Activated CD4-positive, alpha-beta T cell treated with anti-CD3 and anti-CD28 coated beads, Interleukin-2, amount 10 ng/mL, durations not matched to agents 7 days and 5 days (primary cell): ENCODE data around the gene PHF13. TPM values are rescaled to one million over a fixed set of nuclear protein-coding genes. Genes with fewer than 3 reads are reported as not detected.
A peak's percentile ranks its signal among the peaks of the same experiment; 100 is the strongest.

Experiments used
- CTCF ChIA-PET: fragments of 350-600 bp; sonication (Branson Sonifier 250); formaldehyde crosslinking; loops from one replicate; lab custom pipeline; 2021; ENCODE audit warnings: antibody characterized with exemption; lab: Charles Lee
- POLR2A ChIA-PET: fragments of 350-600 bp; sonication (Branson Sonifier 250); formaldehyde crosslinking; loops from one replicate; lab custom pipeline; 2021; ENCODE audit warnings: antibody characterized with exemption; lab: Charles Lee
- DNase-seq: peaks from one replicate; pipeline ENCODE4 v3.0.0-alpha.2; 2020
- H3K27ac Mint-ChIP-seq: one replicate; pipeline ENCODE4 v1.8.0; 2021; ENCODE audit warnings: mild to moderate bottlenecking, moderate library complexity, mixed read lengths
- H3K27me3 Mint-ChIP-seq: one replicate; pipeline ENCODE4 v1.8.0; 2021; ENCODE audit warnings: mixed read lengths
- H3K36me3 Mint-ChIP-seq: one replicate; pipeline ENCODE4 v1.8.0; 2021; ENCODE audit warnings: low read depth, mixed read lengths
- H3K4me1 Mint-ChIP-seq: one replicate; pipeline ENCODE4 v1.8.0; 2021; ENCODE audit warnings: mixed read lengths
- H3K4me3 Mint-ChIP-seq: one replicate; pipeline ENCODE4 v1.8.0; 2021; ENCODE audit warnings: mild to moderate bottlenecking, moderate library complexity, mixed read lengths
- H3K9me3 Mint-ChIP-seq: one replicate; pipeline ENCODE4 v1.8.0; 2021; ENCODE audit warnings: mixed read lengths
- total RNA-seq, 2 experiments: library from RNA; stranded (reverse); gene quantifications; one replicate each; pipeline ENCODE4 v1.2.3, GENCODE V29; 2021

Gene PHF13
- total RNA-seq, 2 experiments from 2014 or later = 12.4 to 12.5 TPM

DNA sequence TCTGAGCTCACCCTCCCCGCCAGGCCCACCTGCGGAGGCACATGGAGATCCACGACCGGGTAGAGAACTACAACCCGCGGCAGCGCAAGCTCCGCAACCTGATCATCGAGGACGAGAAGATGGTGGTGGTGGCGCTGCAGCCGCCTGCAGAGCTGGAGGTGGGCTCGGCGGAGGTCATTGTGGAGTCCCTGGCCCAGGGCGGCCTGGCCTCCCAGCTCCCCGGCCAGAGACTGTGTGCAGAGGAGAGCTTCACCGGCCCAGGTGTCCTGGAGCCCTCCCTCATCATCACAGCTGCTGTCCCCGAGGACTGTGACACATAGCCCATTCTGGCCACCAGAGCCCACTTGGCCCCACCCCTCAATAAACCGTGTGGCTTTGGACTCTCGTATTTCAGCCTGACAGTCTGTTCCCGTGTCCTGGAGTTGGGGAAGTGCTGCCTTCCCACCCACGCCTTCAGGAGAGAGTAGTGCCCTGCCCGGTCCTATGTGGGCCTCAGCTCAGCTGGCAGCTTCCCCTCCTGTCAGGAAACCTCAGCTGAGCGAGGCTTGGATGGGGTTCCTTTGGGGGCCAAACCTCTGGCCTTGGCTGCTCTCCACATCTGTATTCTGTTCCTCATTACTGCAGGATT, 24.5 kb upstream of the PHF13 start:
- Mint-ChIP-seq H3K27ac (no peak overlapping the region), H3K36me3 (peaks cover 10% of the 10 kb centered on the region), H3K4me3 (no peak overlapping the region), H3K9me3 (no peaks in the 10 kb centered on the region), H3K27me3 (no peaks in the 10 kb centered on the region), H3K4me1 (peaks cover 31% of the 10 kb centered on the region)
- no peak for DNase-seq
- CTCF ChIA-PET = interaction anchor here (0.8 to 1.4 kb wide), 4 partner anchors 9 to 98 kb away, joined by 3 to 5 read pairs (median 4); partner anchors contain the start of gene NOL9
- POLR2A ChIA-PET = no interaction called here

DNA sequence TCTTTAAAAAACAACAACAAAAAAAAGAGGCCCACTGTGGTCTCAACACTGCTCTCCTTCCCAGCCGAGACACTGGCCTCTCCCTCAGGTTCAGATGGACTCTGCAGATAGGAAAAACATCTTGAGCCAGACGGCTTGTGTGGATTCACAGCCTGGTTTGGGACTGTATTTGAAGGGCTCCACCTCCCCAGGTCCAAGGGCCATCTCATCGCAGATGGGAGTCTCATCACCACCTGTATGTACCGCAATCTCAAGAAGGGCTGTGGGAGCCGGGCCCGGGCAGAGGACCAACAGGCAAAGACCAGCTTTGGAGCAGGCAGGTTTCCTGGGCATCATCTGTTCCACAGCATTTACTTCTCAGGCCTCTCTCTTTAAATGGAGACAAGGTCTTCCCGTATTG, 23.5 kb upstream of the PHF13 start:
- Mint-ChIP-seq H3K27me3 (no peaks in the 10 kb centered on the region), H3K36me3 (peaks cover 16% of the 10 kb centered on the region)

DNA sequence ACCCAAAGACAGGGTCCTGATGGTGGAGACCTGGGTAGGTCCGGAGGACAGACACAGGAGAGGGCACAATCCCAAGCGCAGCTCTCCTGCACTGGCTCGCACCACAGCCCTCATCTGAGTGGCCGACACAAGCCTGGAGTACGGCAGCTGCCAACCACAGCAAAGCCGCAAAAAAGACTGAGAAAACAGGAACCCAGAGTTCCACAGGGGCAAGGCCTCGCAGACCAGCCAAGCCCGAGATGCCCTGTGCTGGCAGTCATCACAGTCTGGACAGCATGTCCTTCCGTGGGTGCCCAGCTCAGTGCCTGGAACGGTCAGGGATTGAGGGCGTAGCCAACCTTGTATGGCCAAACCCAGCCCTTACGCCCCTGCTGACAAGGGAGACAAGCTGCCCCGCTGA, 22.3 kb upstream of the PHF13 start:
- no peak for DNase-seq
- H3K27ac Mint-ChIP-seq = peak overlapping the region; percentile 28
- H3K9me3 Mint-ChIP-seq = no peaks in the 10 kb centered on the region
- H3K36me3 Mint-ChIP-seq = peaks cover 27% of the 10 kb centered on the region
- POLR2A ChIA-PET = no interaction called here
- H3K4me3 Mint-ChIP-seq = no peak overlapping the region
- H3K4me1 Mint-ChIP-seq = peaks cover 33% of the 10 kb centered on the region
- no peaks in the 10 kb centered on the region for H3K27me3 Mint-ChIP-seq
- CTCF ChIA-PET = interaction anchor here (0.6 to 3.1 kb wide), 2 partner anchors 11 to 113 kb away, joined by 4 to 13 read pairs; partner anchors contain the start of gene KLHL21

More for the DNA sequence above, 23.5 kb upstream of the PHF13 start:
- Mint-ChIP-seq H3K27ac (no peak overlapping the region), H3K4me3 (no peak overlapping the region), H3K4me1 (peaks cover 32% of the 10 kb centered on the region), H3K9me3 (no peaks in the 10 kb centered on the region)
- CTCF ChIA-PET = interaction anchor here (0.8 to 0.9 kb wide), 2 partner anchors 8 to 99 kb away, joined by 3 to 4 read pairs; no protein-coding TSS in a partner anchor
- POLR2A ChIA-PET = no interaction called here
- no peak for DNase-seq

DNA sequence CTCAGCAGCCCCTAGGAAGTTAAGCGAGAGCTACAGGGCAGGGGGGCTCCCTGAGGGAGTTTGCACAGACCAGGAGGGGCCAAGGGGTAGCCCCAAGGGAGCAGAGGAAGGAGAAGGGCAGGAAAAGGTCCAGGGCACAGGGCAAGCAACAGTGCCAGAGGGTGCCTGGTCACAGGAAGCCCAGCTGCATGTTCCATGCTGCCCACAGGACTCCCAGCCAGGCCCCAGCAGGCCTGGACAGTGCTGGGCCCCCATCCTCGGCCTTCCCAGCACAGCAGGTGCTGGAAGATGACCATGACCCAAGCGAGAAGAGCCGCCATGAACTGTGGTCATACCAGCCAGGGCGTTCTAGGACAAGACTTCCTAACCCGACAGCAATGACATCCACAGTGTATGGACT, 21.9 kb upstream of the PHF13 start:
- POLR2A ChIA-PET = no interaction called here
- Mint-ChIP-seq H3K9me3 (no peaks in the 10 kb centered on the region), H3K36me3 (peaks cover 31% of the 10 kb centered on the region), H3K4me1 (peaks cover 36% of the 10 kb centered on the region), H3K27ac (peak overlapping the region; percentile 28), H3K4me3 (no peak overlapping the region), H3K27me3 (no peaks in the 10 kb centered on the region)
- CTCF ChIA-PET = interaction anchor here (0.6 to 3.1 kb wide), 3 partner anchors 10 to 278 kb away, joined by 3 to 13 read pairs (median 4); partner anchors contain the start of gene KLHL21
- no peak for DNase-seq

DNA sequence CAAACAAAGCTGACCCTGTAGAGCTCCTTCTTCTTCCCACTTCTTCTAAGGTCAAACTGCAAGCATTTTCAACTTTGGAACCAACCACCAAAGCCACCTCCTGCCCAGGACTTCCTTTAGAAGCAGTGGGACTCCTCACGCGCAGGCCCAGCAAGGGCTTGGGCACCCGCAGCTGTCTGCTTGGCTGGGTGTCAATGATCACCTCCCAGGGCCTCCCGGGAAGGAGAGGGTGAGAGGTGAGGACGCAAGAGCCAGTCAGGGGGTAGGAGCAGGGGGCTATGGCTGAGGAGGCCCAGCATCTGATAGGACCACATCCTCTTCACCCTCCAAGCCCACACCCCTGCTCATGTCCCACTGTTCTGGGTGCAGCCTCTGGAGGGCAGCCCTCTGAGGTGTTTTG, 21.1 kb upstream of the PHF13 start:
- H3K27me3 Mint-ChIP-seq = no peaks in the 10 kb centered on the region
- DNase-seq = no peak
- peaks cover 34% of the 10 kb centered on the region for H3K36me3 Mint-ChIP-seq
- H3K4me1 Mint-ChIP-seq = peaks cover 37% of the 10 kb centered on the region
- POLR2A ChIA-PET = no interaction called here
- CTCF ChIA-PET = interaction anchor here (0.6 to 3.1 kb wide), 2 partner anchors 9 to 126 kb away, joined by 3 to 13 read pairs; partner anchors contain the start of gene KLHL21
- H3K4me3 Mint-ChIP-seq = no peak overlapping the region
- H3K9me3 Mint-ChIP-seq = no peaks in the 10 kb centered on the region
- H3K27ac Mint-ChIP-seq = peak overlapping the region; percentile 19

DNA sequence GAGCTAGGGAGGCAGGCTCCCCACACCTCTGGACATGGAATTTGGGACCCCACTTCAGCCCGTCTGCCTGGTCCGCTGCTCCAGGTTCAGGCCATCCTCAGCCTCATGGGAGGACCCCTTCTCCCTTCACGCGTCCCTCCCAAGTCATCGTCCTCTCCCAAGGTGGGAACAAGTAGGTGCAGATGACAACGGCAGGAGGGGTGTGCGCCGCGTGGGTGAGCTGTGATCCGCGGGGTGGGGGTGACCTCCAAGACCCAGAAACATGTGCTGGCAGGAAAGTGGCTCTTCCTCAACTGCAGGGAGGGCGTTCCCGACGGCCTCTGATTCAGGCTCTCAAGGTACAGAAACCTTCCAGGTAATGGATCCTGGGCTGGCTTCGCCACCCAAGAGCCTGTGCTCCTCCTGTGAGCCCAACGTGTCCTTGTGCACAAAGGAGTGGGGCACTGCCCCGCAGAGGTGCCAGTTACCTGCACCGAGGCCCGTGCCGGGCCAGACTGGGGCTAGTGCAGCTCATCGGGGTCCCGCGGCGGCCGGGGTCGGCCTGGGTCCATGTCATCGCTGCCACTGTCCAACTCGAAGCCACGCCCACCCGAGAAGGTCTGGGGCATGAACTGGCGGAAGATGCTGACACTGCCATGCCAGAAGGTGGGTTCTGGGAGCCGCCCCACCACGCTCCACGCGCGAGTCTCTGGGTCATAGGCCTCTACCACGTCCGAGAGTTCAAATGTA, 20.5 kb upstream of the PHF13 start:
- Mint-ChIP-seq H3K4me1 (peaks cover 35% of the 10 kb centered on the region), H3K36me3 (peaks cover 32% of the 10 kb centered on the region), H3K27ac (no peak overlapping the region), H3K27me3 (no peaks in the 10 kb centered on the region), H3K4me3 (no peak overlapping the region), H3K9me3 (no peaks in the 10 kb centered on the region)
- DNase-seq = no peak
- POLR2A ChIA-PET = no interaction called here
- CTCF ChIA-PET = interaction anchor here (0.6 to 3.1 kb wide), 3 partner anchors 9 to 125 kb away, joined by 3 to 13 read pairs (median 4); partner anchors contain the start of genes KLHL21 and NOL9

DNA sequence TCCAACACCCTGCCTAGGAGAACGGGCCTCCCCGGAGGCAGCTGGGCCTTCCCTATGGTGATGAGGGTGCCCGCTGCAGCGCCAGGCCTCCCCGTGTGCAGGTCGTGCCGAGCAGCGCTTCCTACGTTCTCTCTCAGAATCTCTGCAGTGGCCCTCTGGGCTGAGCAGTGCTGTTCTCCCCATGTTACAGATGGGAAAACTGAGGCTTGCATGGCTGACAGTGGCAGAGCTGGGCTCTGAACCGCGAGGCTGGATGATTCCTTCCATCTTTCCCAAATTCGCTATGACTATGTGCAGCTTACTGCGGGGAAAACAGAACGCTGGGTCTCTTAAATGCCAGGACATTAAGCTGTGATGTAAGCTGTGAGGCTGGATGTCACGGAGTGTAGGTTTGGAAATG, 19.7 kb upstream of the PHF13 start:
- peak overlapping the region; percentile 31 for H3K27ac Mint-ChIP-seq
- ChIA-PET POLR2A (interaction anchor here (0.7 kb wide), 1 partner anchor 194 kb away, joined by 3 read pairs; no protein-coding TSS in a partner anchor), CTCF (interaction anchor here (1.6 kb wide), 1 partner anchor 39 kb away, joined by 4 read pairs; the partner anchor contains the start of gene NOL9)
- no peak for DNase-seq
- peaks cover 33% of the 10 kb centered on the region for H3K36me3 Mint-ChIP-seq
- H3K27me3 Mint-ChIP-seq = no peaks in the 10 kb centered on the region
- H3K9me3 Mint-ChIP-seq = no peaks in the 10 kb centered on the region
- no peak overlapping the region for H3K4me3 Mint-ChIP-seq
- peaks cover 37% of the 10 kb centered on the region for H3K4me1 Mint-ChIP-seq

DNA sequence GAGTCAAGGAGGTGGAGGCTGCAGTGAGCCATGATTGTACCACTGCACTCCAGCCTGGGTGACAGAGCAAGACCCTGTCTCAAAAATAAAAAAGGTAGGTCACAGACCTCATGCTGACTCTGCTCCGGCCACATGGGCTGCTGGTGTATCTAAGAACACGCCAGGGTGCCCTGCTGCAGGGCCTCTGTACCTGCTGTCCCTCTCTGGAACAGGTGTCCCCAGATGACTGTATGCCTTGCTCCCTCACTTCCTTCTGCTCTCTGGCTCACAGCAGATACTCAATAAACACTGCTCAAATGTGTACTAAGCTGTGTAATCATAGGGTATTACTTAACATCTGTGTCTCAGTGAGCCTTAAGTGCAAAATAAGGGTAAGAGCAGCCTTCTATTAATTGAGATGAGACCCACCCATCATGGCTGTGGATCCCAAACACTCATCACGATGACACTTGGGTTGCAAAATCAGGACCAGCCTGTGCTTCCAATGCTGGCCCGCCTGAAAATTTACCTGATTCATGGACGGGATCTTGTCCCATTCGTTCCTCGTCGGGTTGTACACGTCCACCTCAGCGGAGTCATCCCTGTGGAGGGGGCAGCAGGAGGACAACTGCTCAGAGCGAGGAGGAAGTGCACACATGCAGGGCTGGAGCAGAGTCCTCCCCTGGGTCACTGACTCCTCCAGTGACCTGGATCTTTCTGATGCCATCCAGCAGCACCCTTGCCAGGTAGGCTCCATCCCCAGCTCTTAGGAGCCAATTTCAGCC, 18.4 kb upstream of the PHF13 start:
- POLR2A ChIA-PET = no interaction called here
- no peak overlapping the region for H3K4me3 Mint-ChIP-seq
- peaks cover 49% of the 10 kb centered on the region for H3K4me1 Mint-ChIP-seq
- no peaks in the 10 kb centered on the region for H3K9me3 Mint-ChIP-seq
- DNase-seq = no peak
- no peak overlapping the region for H3K27ac Mint-ChIP-seq
- H3K36me3 Mint-ChIP-seq = peaks cover 36% of the 10 kb centered on the region
- no peaks in the 10 kb centered on the region for H3K27me3 Mint-ChIP-seq
- CTCF ChIA-PET = interaction anchor here (0.6 to 1.6 kb wide), 3 partner anchors 40 to 62 kb away, joined by 3 to 4 read pairs (median 3); partner anchors contain the start of genes NOL9 and TAS1R1

DNA sequence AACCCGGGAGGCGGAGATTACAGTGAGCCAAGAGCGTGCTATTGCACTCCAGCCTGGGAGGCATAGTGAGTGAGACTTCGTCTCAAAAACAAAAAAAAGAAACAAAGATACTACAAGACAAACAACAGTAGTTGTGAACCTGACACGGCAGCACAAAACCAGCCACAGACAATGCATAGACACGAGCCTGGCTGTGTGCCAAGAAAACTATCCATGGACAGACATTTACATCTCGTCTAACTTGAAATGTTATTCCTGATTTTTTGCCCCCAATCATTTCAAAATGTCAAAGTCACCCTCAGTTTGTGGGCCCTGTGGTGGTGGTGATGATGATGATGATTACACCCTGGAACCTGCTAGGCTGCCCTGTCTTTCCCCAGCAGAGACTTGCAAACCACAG, 17.2 kb upstream of the PHF13 start:
- ChIA-PET CTCF (no interaction called here), POLR2A (no interaction called here)
- Mint-ChIP-seq H3K36me3 (peaks cover 42% of the 10 kb centered on the region), H3K4me3 (no peak overlapping the region), H3K9me3 (no peaks in the 10 kb centered on the region), H3K27me3 (no peaks in the 10 kb centered on the region), H3K4me1 (peaks cover 46% of the 10 kb centered on the region), H3K27ac (no peak overlapping the region)
- DNase-seq = no peak

DNA sequence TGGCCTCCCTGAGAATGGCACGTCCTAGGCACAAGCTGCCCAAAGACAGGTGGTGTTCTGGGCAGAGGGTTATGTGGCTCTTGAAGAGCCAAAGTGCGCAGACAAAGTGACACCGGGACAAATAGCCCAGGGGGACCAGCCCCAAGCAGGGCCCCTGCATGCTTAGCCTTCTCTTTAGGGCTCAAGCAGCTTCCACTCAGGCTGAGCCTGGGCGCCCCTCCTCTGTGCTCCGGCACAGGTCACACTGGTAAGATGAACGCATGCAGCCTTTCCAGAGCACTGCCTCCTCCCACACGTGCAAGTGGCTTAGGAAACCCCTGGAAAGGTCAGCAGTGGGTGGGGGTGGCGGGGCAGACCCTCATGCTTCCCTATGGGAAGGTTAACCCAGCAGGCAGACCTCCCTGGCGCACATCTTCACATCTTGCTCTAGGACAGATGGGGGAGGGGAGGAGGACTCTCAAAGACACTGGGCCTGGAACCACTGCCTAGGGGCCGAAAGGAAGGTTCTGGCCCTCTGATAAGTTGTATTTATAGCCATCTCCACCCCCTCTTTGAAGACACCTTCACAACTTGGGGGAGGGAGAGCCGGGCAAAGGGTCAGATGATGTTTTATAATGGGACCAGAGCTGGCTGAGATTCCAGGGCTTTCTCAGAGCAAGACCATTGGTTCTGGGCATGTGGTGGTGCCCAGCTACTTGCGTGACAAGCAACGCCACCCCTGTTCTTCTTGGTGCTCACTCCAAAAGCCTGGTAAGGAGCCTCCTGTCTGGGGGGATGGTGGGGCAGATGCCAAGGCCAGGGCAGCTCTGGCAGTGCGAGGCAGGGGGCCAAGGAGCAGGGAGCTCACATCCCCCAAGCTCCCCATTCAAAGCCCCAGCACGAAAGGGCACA, 16.4 kb upstream of the PHF13 start:
- peaks cover 42% of the 10 kb centered on the region for H3K36me3 Mint-ChIP-seq
- H3K9me3 Mint-ChIP-seq = no peaks in the 10 kb centered on the region
- H3K4me1 Mint-ChIP-seq = peaks cover 39% of the 10 kb centered on the region
- DNase-seq = no peak
- POLR2A ChIA-PET = interaction anchor here (0.6 kb wide), 1 partner anchor 13 kb away, joined by 3 read pairs; no protein-coding TSS in a partner anchor
- no peaks in the 10 kb centered on the region for H3K27me3 Mint-ChIP-seq
- CTCF ChIA-PET = interaction anchor here (1.0 to 1.6 kb wide), 2 partner anchors 8 to 17 kb away, joined by 4 read pairs; partner anchors contain the start of gene ZBTB48
- H3K4me3 Mint-ChIP-seq = no peak overlapping the region
- no peak overlapping the region for H3K27ac Mint-ChIP-seq

DNA sequence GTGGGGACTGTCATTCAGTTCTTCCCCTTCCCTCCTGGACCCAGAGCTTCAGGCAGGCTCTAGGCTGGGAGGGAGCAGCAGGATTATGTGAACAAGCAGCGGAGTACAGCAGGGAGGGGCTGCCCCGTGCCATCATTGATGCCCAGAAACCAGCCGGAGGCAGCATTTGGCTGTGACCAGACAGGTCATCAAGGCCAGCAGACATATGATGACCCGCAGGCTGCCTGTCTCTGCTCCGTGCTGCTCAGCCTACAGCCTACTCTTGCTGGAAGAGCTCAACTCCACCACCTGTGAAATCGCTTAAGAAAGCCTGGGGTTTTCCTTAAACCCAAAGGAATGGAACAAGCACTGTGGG, 15.8 kb upstream of the PHF13 start:
- POLR2A ChIA-PET = interaction anchor here (0.6 kb wide), 1 partner anchor 14 kb away, joined by 3 read pairs; no protein-coding TSS in a partner anchor
- H3K36me3 Mint-ChIP-seq = peaks cover 42% of the 10 kb centered on the region
- H3K27ac Mint-ChIP-seq = peak overlapping the region; percentile 36
- no peak overlapping the region for H3K4me3 Mint-ChIP-seq
- DNase-seq = no peak
- peaks cover 35% of the 10 kb centered on the region for H3K4me1 Mint-ChIP-seq
- no peaks in the 10 kb centered on the region for H3K9me3 Mint-ChIP-seq
- CTCF ChIA-PET = interaction anchor here (1.0 to 1.6 kb wide), 3 partner anchors 8 to 43 kb away, joined by 4 read pairs; partner anchors contain the start of genes NOL9 and ZBTB48
- H3K27me3 Mint-ChIP-seq = no peaks in the 10 kb centered on the region
